Ecto neural progenitor cell (in vitro differentiated cells): Measurements from ENCODE around the gene PTP4A2.

Experiments
- DNase-seq: peaks from one replicate; pipeline ENCODE4 v3.0.0-alpha.2; 2018; ENCODE audit warnings: low spot score

PTP4A2 gene

GRCh38 chr1:31859044-31859443 is 79.1 kb downstream of the PTP4A2 start:
- no peak for DNase-seq

GRCh38 chr1:31857863-31858262 is 80.3 kb downstream of the PTP4A2 start:
- no peak for DNase-seq
